Type B pancreatic cell (in vitro differentiated cells): ENCODE data around the gene DTX1. TPM values are rescaled to one million over a fixed set of nuclear protein-coding genes. Genes with fewer than 3 reads are reported as not detected.

Experiments used
- DNase-seq: peaks from one replicate; pipeline ENCODE4 v3.0.0; 2021; ENCODE audit warnings: mixed read lengths; ENCODE audit not compliant: unreplicated experiment; ENCODE audit errors: extremely low spot score
- H3K27ac Mint-ChIP-seq: 2 replicates; pipeline ENCODE4 v1.8.0; 2021; ENCODE audit warnings: mild to moderate bottlenecking, mixed read lengths
- H3K27me3 Mint-ChIP-seq: 2 replicates; pipeline ENCODE4 v1.8.0; 2021; ENCODE audit warnings: mixed read lengths
- H3K36me3 Mint-ChIP-seq: 2 replicates; pipeline ENCODE4 v1.8.0; 2021; ENCODE audit warnings: mixed read lengths
- H3K4me1 Mint-ChIP-seq: one replicate; pipeline ENCODE4 v1.8.0; 2021; ENCODE audit warnings: mixed read lengths; ENCODE audit not compliant: unreplicated experiment
- H3K4me3 Mint-ChIP-seq: 2 replicates; pipeline ENCODE4 v1.8.0; 2021; ENCODE audit warnings: mild to moderate bottlenecking, mixed read lengths
- H3K9me3 Mint-ChIP-seq: 2 replicates; pipeline ENCODE4 v1.8.0; 2021; ENCODE audit warnings: mixed read lengths
- CTCF ChIP-seq: fragments of 200-600 bp; sonication (generic); conservative IDR thresholded peaks from 2 replicates; pipeline ENCODE4 v1.5.0; 2021; ENCODE audit warnings: antibody characterized with exemption, mild to moderate bottlenecking
- total RNA-seq: library from RNA; stranded (reverse); gene quantifications from 2 replicates; pipeline ENCODE4 v1.2.1, GENCODE V29; 2021; ENCODE audit warnings: low replicate concordance

Gene DTX1
- total RNA-seq, 1 donor from 2014 or later, result 2.4 TPM

GRCh38 chr12:113064395-113065125 is 8.0 kb downstream of the DTX1 start:
- Mint-ChIP-seq H3K9me3 (no peaks in the 10 kb centered on the region), H3K27me3 (peaks cover 25% of the 10 kb centered on the region), H3K4me3 (no peak overlapping the region), H3K27ac (no peak overlapping the region), H3K36me3 (no peaks in the 10 kb centered on the region), H3K4me1 (peaks cover 11% of the 10 kb centered on the region)
- no peak for TF ChIP-seq CTCF
- DNase-seq, result no peak

- DNase-seq, result no peak
- Mint-ChIP-seq H3K4me3 (no peak overlapping the region), H3K9me3 (no peaks in the 10 kb centered on the region), H3K4me1 (peaks cover 11% of the 10 kb centered on the region), H3K36me3 (no peaks in the 10 kb centered on the region), H3K27me3 (peaks cover 25% of the 10 kb centered on the region), H3K27ac (no peak overlapping the region)
- TF ChIP-seq CTCF, result no peak
Measured at GRCh38 chr12:113065126-113066007, 8.8 kb downstream of the DTX1 start.

GRCh38 chr12:113066813-113067400 is 10.4 kb downstream of the DTX1 start:
- DNase-seq, result no peak
- H3K27ac Mint-ChIP-seq, result no peak overlapping the region
- H3K4me1 Mint-ChIP-seq, result peaks cover 11% of the 10 kb centered on the region
- H3K27me3 Mint-ChIP-seq, result peaks cover 30% of the 10 kb centered on the region
- no peaks in the 10 kb centered on the region for H3K36me3 Mint-ChIP-seq
- no peaks in the 10 kb centered on the region for H3K9me3 Mint-ChIP-seq
- no peak overlapping the region for H3K4me3 Mint-ChIP-seq
- TF ChIP-seq CTCF, result no peak

- Mint-ChIP-seq H3K27ac (no peak overlapping the region), H3K4me3 (no peak overlapping the region), H3K4me1 (peaks cover 5% of the 10 kb centered on the region), H3K27me3 (peaks cover 30% of the 10 kb centered on the region), H3K9me3 (no peaks in the 10 kb centered on the region), H3K36me3 (no peaks in the 10 kb centered on the region)
- TF ChIP-seq CTCF, result no peak
- no peak for DNase-seq
Measured at GRCh38 chr12:113067987-113068935, 11.7 kb downstream of the DTX1 start.

GRCh38 chr12:113069149-113069548 is 12.6 kb downstream of the DTX1 start:
- H3K4me1 Mint-ChIP-seq, result peaks cover 5% of the 10 kb centered on the region
- no peaks in the 10 kb centered on the region for H3K36me3 Mint-ChIP-seq
- DNase-seq, result no peak
- no peaks in the 10 kb centered on the region for H3K9me3 Mint-ChIP-seq
- peaks cover 39% of the 10 kb centered on the region for H3K27me3 Mint-ChIP-seq
- no peak for TF ChIP-seq CTCF
- H3K4me3 Mint-ChIP-seq, result no peak overlapping the region
- H3K27ac Mint-ChIP-seq, result no peak overlapping the region
